AG04449 (cell line): ENCODE data around the gene NPAS3.
"Not testable (repeated sequence)": the region's sequence is repeated elsewhere in the genome, so short reads cannot be mapped to it uniquely, and the experiment has no call there.

Source experiments
- CTCF ChIA-PET: fragments of 350-600 bp; formaldehyde crosslinking; extraction: SDS; loops from one replicate; lab custom pipeline; 2021; ENCODE audit warnings: antibody characterized with exemption; lab: Yijun Ruan, JAX
- POLR2A ChIA-PET: fragments of 400-600, 350-600 bp; formaldehyde crosslinking; extraction: SDS; loops from one replicate; lab custom pipeline; 2020; ENCODE audit warnings: antibody characterized with exemption, inconsistent platforms; lab: Yijun Ruan, JAX
- DNase-seq: peaks from one replicate; pipeline ENCODE4 v3.0.0-alpha.2; 2010; ENCODE audit warnings: low read depth, low spot score
- H3K4me3 ChIP-seq: 2 replicates; pipeline ENCODE4 v1.5.1; 2011; ENCODE audit warnings: low read depth, mild to moderate bottlenecking, control low read depth, low read length
- CTCF ChIP-seq: IDR thresholded peaks from one replicate; pipeline ENCODE4 v1.5.1; 2011; ENCODE audit warnings: mild to moderate bottlenecking, moderate library complexity, low read length, control low read depth, inconsistent platforms; ENCODE audit not compliant: insufficient read depth; ENCODE audit errors: missing control alignments

Gene NPAS3

GRCh38 chr14:33085799-33086198, 147.1 kb downstream of the NPAS3 start:
- H3K4me3 ChIP-seq: no peak overlapping the region
- ChIA-PET POLR2A (no interaction called here), CTCF (no interaction called here)
- DNase-seq: no peak
- TF ChIP-seq CTCF: no peak

GRCh38 chr14:33088274-33088673, 149.6 kb downstream of the NPAS3 start:
- DNase-seq, POLR2A ChIA-PET, H3K4me3 ChIP-seq, CTCF ChIA-PET: not testable (repeated sequence)

DNA sequence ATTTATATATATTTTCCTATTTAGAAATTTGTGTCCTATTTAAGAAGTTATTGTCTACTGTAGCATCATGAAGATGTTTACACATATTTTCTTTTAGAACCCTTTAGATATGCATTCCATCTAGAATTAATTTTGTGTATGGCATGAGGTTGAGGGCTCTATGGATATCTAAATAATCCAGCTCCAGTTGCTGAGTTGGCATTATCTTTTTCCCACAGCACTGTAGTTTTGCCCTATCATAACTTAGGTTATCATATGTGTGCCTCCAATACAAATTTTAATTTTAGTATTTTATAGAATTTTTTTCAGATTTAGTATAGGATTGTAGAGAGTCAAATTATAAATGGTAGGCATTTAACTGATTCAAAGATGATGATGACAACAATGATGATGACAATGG, 159.3 kb downstream of the NPAS3 start:
- DNase-seq: no peak
- H3K4me3 ChIP-seq: no peak overlapping the region
- ChIA-PET CTCF (no interaction called here), POLR2A (no interaction called here)
- TF ChIP-seq CTCF: no peak

DNA sequence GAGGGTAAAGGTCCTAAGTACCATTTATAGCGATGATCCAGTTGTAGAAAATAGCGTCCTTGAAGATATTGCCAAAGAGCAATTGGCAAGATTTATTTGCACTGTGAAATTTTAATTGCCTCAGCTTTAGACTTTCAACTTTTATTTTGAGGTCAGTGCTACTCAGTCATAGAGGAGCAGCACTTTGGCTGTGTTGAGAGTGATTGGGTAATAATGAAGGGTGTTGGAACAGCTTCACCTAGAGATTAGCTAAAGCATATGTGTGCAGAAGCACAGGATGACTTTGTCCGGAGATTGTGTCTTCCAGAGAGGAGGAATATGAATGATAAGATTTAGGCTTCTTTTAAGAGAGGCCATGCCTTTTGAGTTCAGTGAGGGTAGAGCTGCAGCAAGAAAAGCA, 164.8 kb downstream of the NPAS3 start:
- no peak for TF ChIP-seq CTCF
- H3K4me3 ChIP-seq: no peak overlapping the region
- CTCF ChIA-PET: no interaction called here
- POLR2A ChIA-PET: no interaction called here
- DNase-seq: no peak

GRCh38 chr14:33103966-33104365, 165.3 kb downstream of the NPAS3 start:
- POLR2A ChIA-PET: no interaction called here

DNA sequence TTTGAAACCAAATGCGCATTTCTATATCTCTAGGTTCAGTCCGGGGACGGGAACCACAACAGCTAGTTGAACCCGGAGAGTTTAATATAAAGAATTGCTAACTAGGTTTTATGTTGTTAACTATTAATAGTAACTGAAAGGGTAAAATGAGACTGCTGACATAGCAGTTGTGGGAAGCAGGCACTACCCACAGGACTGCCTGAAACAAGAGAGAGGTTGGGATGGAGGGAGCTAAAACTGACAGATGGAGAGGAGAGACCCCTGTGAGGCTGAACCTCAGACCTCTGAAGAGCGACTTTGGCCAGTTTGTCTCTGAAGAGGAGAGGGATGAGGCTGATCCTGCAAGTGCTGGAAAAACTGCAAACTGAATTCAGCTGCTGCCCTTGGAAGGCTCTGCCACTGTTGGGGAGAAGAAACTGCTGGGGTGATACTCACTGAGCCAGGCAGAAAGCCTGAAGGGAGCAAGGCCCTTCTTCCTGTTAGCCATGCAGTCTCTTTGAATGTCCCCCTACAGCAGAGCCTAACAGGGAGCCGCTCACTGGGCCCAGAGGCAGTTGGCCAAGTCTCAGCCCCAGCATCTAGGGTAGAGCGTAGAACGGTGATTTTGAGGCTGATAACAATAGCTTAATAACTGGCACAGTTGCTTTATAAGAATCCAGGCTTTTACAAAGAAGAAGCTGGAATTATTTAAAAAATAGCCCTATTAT, 172.2 kb downstream of the NPAS3 start:
- DNase-seq: no peak
- no peak for TF ChIP-seq CTCF
- no peak overlapping the region for H3K4me3 ChIP-seq
- ChIA-PET CTCF (no interaction called here), POLR2A (no interaction called here)

More at GRCh38 chr14:33103966-33104365, 165.3 kb downstream of the NPAS3 start:
- no peak overlapping the region for H3K4me3 ChIP-seq
- no peak for TF ChIP-seq CTCF
- CTCF ChIA-PET: no interaction called here
- DNase-seq: no peak

- ChIA-PET CTCF (no interaction called here), POLR2A (no interaction called here)
- no peak for DNase-seq
- no peak for TF ChIP-seq CTCF
- H3K4me3 ChIP-seq: no peak overlapping the region
These were observed 175.7 kb downstream of the NPAS3 start for GRCh38 chr14:33114331-33114730.
